DND-41 (cell line): ENCODE measurements around the gene SMC1B.

Experiments used
- CTCF ChIP-seq: IDR thresholded peaks from 2 replicates; pipeline ENCODE4 v1.5.1; 2012; ENCODE audit warnings: borderline replicate concordance, low read length, moderate library complexity, mild to moderate bottlenecking; ENCODE audit not compliant: poor library complexity, severe bottlenecking; ENCODE audit errors: extremely low read depth
- EZH2 ChIP-seq: IDR thresholded peaks from 3 replicates; pipeline ENCODE4 v1.6.1; 2012; ENCODE audit warnings: borderline replicate concordance, low read depth, mild to moderate bottlenecking, moderate library complexity, low read length, inconsistent platforms; ENCODE audit not compliant: severe bottlenecking

- no peak for TF ChIP-seq CTCF
- TF ChIP-seq EZH2 = no peak
Observed at GRCh38 chr22:45366713-45367112, 46.7 kb downstream of the SMC1B start.
